WTC11 (cell line): ENCODE measurements around the gene LNX1.
"Not testable (repeated sequence)": the region's sequence is repeated elsewhere in the genome, so short reads cannot be mapped to it uniquely, and the experiment has no call there.

ENCODE experiments used
- AFF4 ChIP-seq: sonication (generic); formaldehyde crosslinking; IDR thresholded peaks from 2 replicates; pipeline ENCODE4 v1.8.1; 2023; ENCODE audit warnings: mild to moderate bottlenecking, missing genetic modification reagents, borderline replicate concordance
- CREB1 ChIP-seq: sonication (generic); formaldehyde crosslinking; IDR thresholded peaks from 2 replicates; pipeline ENCODE4 v1.8.0; 2023; ENCODE audit warnings: mild to moderate bottlenecking, missing genetic modification reagents
- ELF4 ChIP-seq: sonication (generic); formaldehyde crosslinking; IDR thresholded peaks from 2 replicates; pipeline ENCODE4 v1.8.1; 2022; ENCODE audit warnings: low read depth, mild to moderate bottlenecking, moderate library complexity, missing genetic modification reagents
- GABPB1 ChIP-seq: sonication (generic); formaldehyde crosslinking; IDR thresholded peaks from 2 replicates; pipeline ENCODE4 v1.8.1; 2023; ENCODE audit warnings: mild to moderate bottlenecking, missing genetic modification reagents
- MAX ChIP-seq: sonication (generic); formaldehyde crosslinking; IDR thresholded peaks from 2 replicates; pipeline ENCODE4 v1.8.0; 2022; ENCODE audit warnings: mild to moderate bottlenecking, missing genetic modification reagents
- PRRX2 ChIP-seq: fragments of 250-450 bp; sonication (Bioruptor Pico); IDR thresholded peaks from 2 replicates; pipeline ENCODE4 v1.8.0; 2021; ENCODE audit warnings: mild to moderate bottlenecking
- ZBTB43 ChIP-seq: sonication (generic); formaldehyde crosslinking; IDR thresholded peaks from 2 replicates; pipeline ENCODE4 v1.8.1; 2023; ENCODE audit warnings: mild to moderate bottlenecking, missing genetic modification reagents
- ZNF232 ChIP-seq: sonication (generic); formaldehyde crosslinking; IDR thresholded peaks from 2 replicates; pipeline ENCODE4 v1.8.0; 2022; ENCODE audit warnings: mild to moderate bottlenecking, missing genetic modification reagents
- TF ChIP-seq, protein P1 (sequence below): fragments of 200-600 bp; IDR thresholded peaks from 2 replicates; pipeline ENCODE4 v1.8.0; 2022; ENCODE audit warnings: antibody characterized with exemption
- TF ChIP-seq, protein P2 (sequence below): sonication (generic); formaldehyde crosslinking; IDR thresholded peaks from 2 replicates; pipeline ENCODE4 v1.8.1; 2023; ENCODE audit warnings: mild to moderate bottlenecking, moderate library complexity, missing genetic modification reagents
- TF ChIP-seq, protein P3 (sequence below): sonication (generic); formaldehyde crosslinking; conservative IDR thresholded peaks from 2 replicates; pipeline ENCODE4 v1.8.1; 2022; ENCODE audit warnings: mild to moderate bottlenecking, missing genetic modification reagents

- TF ChIP-seq ZNF232 (CRISPR knock-in tag); PRRX2 (CRISPR knock-in tag); ZBTB43; CREB1 (CRISPR knock-in tag); AFF4 (CRISPR knock-in tag); MAX (CRISPR knock-in tag); GABPB1 (CRISPR knock-in tag); ELF4 (CRISPR knock-in tag): not testable (repeated sequence)
- TF ChIP-seq, protein P1, sequence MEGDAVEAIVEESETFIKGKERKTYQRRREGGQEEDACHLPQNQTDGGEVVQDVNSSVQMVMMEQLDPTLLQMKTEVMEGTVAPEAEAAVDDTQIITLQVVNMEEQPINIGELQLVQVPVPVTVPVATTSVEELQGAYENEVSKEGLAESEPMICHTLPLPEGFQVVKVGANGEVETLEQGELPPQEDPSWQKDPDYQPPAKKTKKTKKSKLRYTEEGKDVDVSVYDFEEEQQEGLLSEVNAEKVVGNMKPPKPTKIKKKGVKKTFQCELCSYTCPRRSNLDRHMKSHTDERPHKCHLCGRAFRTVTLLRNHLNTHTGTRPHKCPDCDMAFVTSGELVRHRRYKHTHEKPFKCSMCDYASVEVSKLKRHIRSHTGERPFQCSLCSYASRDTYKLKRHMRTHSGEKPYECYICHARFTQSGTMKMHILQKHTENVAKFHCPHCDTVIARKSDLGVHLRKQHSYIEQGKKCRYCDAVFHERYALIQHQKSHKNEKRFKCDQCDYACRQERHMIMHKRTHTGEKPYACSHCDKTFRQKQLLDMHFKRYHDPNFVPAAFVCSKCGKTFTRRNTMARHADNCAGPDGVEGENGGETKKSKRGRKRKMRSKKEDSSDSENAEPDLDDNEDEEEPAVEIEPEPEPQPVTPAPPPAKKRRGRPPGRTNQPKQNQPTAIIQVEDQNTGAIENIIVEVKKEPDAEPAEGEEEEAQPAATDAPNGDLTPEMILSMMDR, result not testable (repeated sequence)
- TF ChIP-seq, protein P2, sequence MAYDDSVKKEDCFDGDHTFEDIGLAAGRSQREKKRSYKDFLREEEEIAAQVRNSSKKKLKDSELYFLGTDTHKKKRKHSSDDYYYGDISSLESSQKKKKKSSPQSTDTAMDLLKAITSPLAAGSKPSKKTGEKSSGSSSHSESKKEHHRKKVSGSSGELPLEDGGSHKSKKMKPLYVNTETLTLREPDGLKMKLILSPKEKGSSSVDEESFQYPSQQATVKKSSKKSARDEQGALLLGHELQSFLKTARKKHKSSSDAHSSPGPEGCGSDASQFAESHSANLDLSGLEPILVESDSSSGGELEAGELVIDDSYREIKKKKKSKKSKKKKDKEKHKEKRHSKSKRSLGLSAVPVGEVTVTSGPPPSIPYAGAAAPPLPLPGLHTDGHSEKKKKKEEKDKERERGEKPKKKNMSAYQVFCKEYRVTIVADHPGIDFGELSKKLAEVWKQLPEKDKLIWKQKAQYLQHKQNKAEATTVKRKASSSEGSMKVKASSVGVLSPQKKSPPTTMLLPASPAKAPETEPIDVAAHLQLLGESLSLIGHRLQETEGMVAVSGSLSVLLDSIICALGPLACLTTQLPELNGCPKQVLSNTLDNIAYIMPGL (CRISPR knock-in tag), result not testable (repeated sequence)
- TF ChIP-seq, protein P3, sequence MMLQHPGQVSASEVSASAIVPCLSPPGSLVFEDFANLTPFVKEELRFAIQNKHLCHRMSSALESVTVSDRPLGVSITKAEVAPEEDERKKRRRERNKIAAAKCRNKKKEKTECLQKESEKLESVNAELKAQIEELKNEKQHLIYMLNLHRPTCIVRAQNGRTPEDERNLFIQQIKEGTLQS (CRISPR knock-in tag), result not testable (repeated sequence)
Measured at GRCh38 chr4:53466576-53466975, 124.7 kb downstream of the LNX1 start.
